HFFc6 (cell line): ENCODE measurements around the gene DDC. TPM values are rescaled to one million over a fixed set of nuclear protein-coding genes. Genes with fewer than 3 reads are reported as not detected.

ENCODE experiments used
- DNase-seq: peaks from one replicate; pipeline ENCODE4 v3.0.0-alpha.2; 2018
- H3K27ac Mint-ChIP-seq: 2 replicates; pipeline ENCODE4 v1.8.0; 2020; ENCODE audit warnings: mild to moderate bottlenecking, mixed read lengths
- H3K27me3 Mint-ChIP-seq: 2 replicates; pipeline ENCODE4 v1.8.0; 2021; ENCODE audit warnings: mild to moderate bottlenecking, moderate library complexity, mixed read lengths; ENCODE audit not compliant: insufficient read depth
- H3K36me3 Mint-ChIP-seq: 2 replicates; pipeline ENCODE4 v1.8.0; 2021; ENCODE audit warnings: low read depth, mixed read lengths
- H3K4me1 Mint-ChIP-seq: 2 replicates; pipeline ENCODE4 v1.8.0; 2020; ENCODE audit warnings: low read depth, mixed read lengths
- H3K4me3 Mint-ChIP-seq: 2 replicates; pipeline ENCODE4 v1.8.0; 2020; ENCODE audit warnings: mild to moderate bottlenecking, moderate library complexity, mixed read lengths
- H3K9me3 Mint-ChIP-seq: 2 replicates; pipeline ENCODE4 v1.8.0; 2020; ENCODE audit warnings: mild to moderate bottlenecking, mixed read lengths
- CTCF ChIP-seq: fragments of 200-600 bp; sonication (generic); IDR thresholded peaks from 2 replicates; pipeline ENCODE4 v1.5.0; 2021; ENCODE audit warnings: antibody characterized with exemption, mild to moderate bottlenecking
- long read RNA-seq: library from polyadenylated mRNA; unstranded; transcript quantifications from one replicate; pipeline ENCODE4 v2.0.0, GENCODE V29; 2019
- total RNA-seq, 6 experiments: library from RNA; stranded (reverse); fragmentation: NEBNext Ultra II Directional; extraction: Animal tissue kit (Norgen Biotek cat#: 25700); gene quantifications; 2 replicates in 1 of 6; 3 replicates in 5 of 6; pipeline ENCODE4 v1.2.3, GENCODE V29; 2021

The DDC gene
- not detected for total RNA-seq
- long read RNA-seq, result 0 reads

DNA sequence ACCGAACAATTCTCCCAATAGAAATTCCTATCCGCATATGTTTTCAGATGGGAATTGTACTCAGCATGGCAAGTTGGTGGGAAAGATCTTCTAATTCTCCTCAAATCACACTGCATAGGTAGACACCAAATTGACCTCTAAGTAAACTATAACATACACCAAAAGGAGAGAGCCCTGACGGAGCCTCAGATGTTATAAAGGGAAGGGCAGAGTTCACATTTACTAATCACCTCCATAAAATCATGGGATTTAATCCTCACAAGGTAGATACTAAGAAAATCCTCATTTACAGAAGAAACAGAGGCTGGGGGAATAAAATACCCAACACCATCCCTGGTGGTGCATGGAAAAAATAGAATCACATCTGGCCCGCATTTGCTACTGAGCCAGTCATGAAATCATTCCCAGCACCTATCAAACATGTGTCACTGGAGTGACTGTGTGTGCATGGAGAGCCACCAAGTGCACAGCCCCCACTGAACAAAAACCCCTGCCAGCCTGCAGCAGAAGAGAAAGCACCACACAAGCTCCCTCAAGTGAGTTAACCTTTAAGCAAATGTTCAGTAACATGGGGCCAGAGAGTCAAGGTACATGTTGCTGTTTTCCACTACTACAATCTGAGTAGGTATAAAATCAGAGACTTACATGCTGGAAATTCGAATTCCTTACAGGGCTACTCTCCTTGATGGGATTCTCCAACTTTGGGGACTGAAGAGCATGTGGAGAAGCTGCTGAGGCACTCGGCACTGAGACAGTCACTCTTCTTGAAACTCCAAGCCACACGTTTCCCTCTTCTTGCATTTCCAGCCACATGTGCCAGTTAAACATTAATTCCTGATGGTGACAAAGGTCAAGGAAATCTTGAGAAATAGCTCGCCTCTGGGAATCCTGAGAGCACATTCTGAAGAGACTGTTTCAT is at the start of gene DDC:
DDC (minus strand) TSS at position 766 of the 919 bp plus-strand sequence. CDS start 21,320 bp downstream, outside the sequence.
- H3K27me3 Mint-ChIP-seq, result peaks cover 31% of the 10 kb centered on the region
- H3K27ac Mint-ChIP-seq, result no peak within 1 kb of the TSS
- no peak within 1 kb of the TSS for H3K4me3 Mint-ChIP-seq
- TF ChIP-seq CTCF, result no peak
- H3K9me3 Mint-ChIP-seq, result no peaks in the 10 kb centered on the region
- no peaks in the 10 kb centered on the region for H3K4me1 Mint-ChIP-seq
- H3K36me3 Mint-ChIP-seq, result no peaks in the 10 kb centered on the region
- no peak for DNase-seq

DNA sequence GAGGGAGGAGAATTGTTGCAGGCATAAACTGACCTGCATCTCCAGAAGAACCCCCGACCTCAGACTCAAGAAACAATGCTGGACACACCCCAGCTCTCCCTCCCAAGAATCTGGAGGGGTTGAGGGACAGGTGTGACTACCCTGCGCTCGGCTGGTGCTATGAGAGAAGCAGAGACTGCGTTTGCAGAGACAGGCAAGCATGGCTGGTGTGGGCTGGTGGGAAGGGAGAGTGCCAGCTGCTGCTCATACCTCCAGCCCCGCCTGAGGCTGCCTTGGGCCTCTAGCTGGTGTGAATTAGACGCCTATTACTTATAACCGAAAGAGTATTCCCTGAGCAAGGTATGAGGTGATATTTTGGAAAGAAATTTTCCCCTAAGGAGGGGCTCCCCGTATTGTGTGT is 48.3 kb upstream of the DDC start:
- Mint-ChIP-seq H3K27ac (no peak overlapping the region), H3K27me3 (no peaks in the 10 kb centered on the region; the same call in 1 of the 2 replicates), H3K9me3 (no peaks in the 10 kb centered on the region), H3K36me3 (0 out of 2 replicates have a peak, but pooled peaks cover 11% of the 10 kb centered on the region), H3K4me3 (no peak overlapping the region), H3K4me1 (peaks cover 15% of the 10 kb centered on the region)
- TF ChIP-seq CTCF, result no peak
- DNase-seq, result no peak

GRCh38 chr7:50612704-50613103 is 47.5 kb upstream of the DDC start:
- peaks cover 21% of the 10 kb centered on the region for H3K4me1 Mint-ChIP-seq
- peaks cover 17% of the 10 kb centered on the region for H3K36me3 Mint-ChIP-seq
- no peak for DNase-seq
- H3K4me3 Mint-ChIP-seq, result no peak overlapping the region
- no peaks in the 10 kb centered on the region; the same call in 1 of the 2 replicates for H3K27me3 Mint-ChIP-seq
- H3K9me3 Mint-ChIP-seq, result no peaks in the 10 kb centered on the region
- TF ChIP-seq CTCF, result no peak
- H3K27ac Mint-ChIP-seq, result no peak overlapping the region

- no peaks in the 10 kb centered on the region; the same call in 1 of the 2 replicates for H3K27me3 Mint-ChIP-seq
- H3K27ac Mint-ChIP-seq, result peak overlapping the region; percentile 39
- H3K4me3 Mint-ChIP-seq, result no peak overlapping the region; the same call in 1 of the 2 replicates
- peaks cover 20% of the 10 kb centered on the region for H3K36me3 Mint-ChIP-seq
- TF ChIP-seq CTCF, result no peak
- H3K9me3 Mint-ChIP-seq, result no peaks in the 10 kb centered on the region
- DNase-seq, result peak; percentile 55
- H3K4me1 Mint-ChIP-seq, result peaks cover 25% of the 10 kb centered on the region
These were observed 45.5 kb upstream of the DDC start for GRCh38 chr7:50610521-50611277.

- Mint-ChIP-seq H3K4me3 (no peak overlapping the region), H3K27me3 (no peaks in the 10 kb centered on the region; the same call in 1 of the 2 replicates), H3K36me3 (peaks cover 20% of the 10 kb centered on the region), H3K4me1 (peaks cover 25% of the 10 kb centered on the region), H3K9me3 (no peaks in the 10 kb centered on the region), H3K27ac (no peak overlapping the region)
- DNase-seq, result no peak
- no peak for TF ChIP-seq CTCF
These were observed 43.1 kb upstream of the DDC start for GRCh38 chr7:50608196-50608906.
